HK-2 (cell line): ENCODE measurements around the gene LRRC10B.

ENCODE experiments used
- DNase-seq: peaks from one replicate; pipeline ENCODE4 v3.0.0-alpha.2; 2018; ENCODE audit not compliant: unreplicated experiment

Gene LRRC10B

DNA sequence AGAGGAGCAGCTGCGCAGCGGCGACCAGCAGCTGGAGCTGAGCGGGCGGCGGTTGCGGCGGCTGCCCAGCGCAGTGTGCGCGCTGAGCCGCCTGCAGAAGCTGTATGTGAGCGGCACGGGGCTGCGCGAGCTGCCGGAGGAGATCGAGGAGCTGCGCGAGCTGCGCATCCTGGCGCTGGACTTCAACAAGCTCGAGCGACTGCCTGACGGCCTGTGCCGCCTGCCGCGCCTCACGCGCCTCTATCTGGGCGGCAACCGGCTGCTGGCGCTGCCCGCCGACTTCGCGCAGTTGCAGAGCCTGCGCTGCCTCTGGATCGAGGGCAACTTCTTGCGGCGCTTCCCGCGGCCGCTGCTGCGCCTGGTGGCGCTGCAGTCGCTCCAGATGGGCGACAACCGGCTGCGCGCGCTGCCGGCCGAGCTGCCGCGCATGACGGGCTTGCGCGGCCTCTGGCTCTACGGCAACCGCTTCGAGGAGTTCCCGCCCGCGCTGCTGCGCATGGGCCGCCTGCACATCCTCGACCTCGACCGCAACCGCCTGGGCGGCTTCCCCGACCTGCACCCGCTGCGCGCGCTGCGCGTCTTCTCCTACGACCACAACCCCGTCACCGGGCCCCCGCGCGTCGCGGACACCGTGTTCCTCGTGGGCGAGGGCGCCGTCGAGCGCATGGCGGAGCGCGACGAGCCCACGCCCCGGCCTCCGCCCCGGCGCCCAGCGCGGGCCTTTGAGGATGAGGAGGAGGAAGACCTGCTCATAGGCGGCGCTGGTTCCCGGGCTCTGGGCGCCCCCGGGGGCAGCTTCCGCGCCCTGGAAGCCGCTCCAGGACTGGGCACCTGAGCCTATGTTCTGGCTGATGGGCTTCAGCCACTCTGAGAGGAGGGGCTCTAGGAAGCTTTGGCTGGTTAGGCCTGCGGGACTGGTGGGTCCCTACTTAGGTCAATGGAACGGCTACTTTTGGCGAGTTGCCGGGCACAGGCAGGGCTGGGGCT, 787 bp downstream of the LRRC10B start:
- DNase-seq = peak; percentile 62

DNA sequence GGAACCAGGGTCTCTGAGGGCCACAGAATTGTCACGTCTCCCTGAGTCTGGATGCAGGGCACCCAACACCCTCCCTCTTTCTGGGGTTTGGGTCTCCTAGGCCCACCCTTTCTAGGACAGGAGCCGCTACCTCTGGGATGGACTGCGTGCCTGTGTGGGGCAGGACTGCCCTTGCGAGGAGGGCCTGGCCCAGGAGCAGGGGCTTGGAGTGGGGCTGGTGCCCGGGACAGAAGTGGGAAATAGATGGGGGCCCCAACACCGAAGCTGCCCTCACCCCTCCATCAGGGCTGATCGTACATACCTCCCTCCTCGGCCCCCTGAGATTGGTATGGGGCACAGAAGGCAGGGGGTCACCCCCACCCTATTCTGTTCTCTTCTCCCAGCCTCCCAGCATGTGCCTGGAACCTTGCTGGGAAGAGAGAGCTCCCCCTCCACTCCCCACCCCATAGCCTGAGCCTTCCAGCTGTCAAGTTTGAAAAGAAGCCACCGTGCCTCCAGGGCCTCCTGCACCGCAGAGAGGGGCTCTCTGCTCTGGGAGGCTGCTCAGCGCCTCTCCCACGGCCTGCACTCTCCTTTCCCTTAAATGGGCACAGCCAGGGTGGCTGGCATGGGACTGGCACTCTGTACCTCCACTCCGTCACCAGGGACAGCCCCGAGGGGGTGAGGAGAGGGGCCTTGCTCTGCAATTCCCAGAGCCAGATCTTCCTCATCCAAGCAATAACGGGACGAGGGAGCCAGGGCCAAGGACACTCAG, 1.8 kb downstream of the LRRC10B start:
- no peak for DNase-seq

GRCh38 chr11:61510974-61511373, 2.4 kb downstream of the LRRC10B start:
- no peak for DNase-seq

GRCh38 chr11:61511383-61511782, 2.8 kb downstream of the LRRC10B start:
- no peak for DNase-seq

GRCh38 chr11:61512435-61512834, 3.9 kb downstream of the LRRC10B start:
- no peak for DNase-seq

DNA sequence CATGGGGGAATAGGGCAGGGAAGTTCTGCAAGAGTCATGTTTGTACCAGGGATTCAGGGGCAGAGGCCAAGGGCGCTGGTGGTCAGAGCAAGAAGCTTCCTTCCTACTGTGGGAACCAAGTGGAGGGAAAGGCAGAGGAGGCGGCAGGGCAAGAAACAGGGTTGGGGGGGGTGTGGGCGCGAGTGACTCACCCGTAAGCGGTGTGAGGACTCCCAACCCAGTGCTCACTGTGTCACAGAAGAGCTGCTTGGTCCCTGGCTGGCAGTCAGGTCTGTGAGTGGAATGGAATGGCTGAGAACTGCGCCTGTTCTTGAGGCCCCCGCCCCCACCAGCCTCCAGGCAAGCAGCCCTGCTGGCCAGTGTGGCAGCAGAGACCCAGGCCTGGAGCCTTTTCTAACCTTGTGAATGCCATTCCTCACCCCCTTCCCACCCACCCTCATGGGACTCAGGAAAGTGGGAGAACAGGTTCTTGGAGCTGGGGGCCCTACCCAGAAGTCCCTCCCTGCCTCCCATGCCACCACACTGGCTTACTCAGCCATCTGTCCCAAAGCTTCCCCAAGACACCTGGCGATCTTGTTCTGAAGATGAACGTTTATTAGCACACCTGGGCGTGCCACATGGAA, 4.7 kb downstream of the LRRC10B start:
- no peak for DNase-seq

GRCh38 chr11:61514050-61514917, 5.7 kb downstream of the LRRC10B start:
- DNase-seq = no peak

- no peak for DNase-seq
These were observed 7.1 kb downstream of the LRRC10B start for GRCh38 chr11:61515686-61516085.

GRCh38 chr11:61516191-61516590, 7.6 kb downstream of the LRRC10B start:
- DNase-seq = no peak

DNA sequence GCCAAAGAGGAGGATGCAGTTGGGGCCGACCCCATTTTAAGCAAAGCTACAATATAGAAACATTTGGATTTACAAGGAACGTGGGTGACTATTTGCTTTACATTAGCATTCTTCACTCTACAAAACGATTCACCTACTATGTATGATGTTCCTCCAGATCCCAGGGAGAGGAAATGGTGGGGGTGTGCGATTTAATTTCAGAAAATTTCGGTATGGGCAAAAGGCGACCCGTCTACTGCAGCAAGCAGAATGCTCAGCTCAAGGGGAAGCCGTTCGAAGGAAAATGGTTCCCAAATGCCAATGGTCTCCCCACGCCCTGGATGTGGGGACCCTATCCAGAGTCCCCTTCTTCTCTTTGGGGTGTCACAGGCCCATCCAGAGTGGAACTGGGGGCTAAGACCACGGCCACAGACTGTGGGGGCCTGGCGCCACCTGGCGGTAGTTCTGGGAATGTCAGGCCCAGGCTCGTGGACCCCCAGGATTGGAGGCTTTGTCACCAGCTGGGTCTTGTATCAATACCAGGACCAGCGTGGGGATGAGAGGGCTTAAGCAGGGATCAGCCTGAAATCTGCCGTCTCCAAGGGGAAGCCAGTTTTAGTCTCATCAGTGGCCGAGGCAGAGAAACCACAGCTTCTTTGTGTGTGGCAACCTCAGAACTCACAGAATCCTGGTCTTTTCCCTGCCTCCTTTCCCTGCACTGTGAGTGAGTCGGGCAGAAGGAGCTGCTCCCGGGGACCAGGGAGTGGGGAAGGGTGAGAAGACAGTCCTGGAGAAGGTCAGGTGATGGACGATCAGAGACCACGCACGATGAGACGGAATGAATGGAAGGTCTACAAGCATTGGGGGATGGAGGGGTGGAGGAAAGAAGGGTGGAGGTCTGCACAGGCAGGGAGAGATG, 8.4 kb downstream of the LRRC10B start:
- no peak for DNase-seq

DNA sequence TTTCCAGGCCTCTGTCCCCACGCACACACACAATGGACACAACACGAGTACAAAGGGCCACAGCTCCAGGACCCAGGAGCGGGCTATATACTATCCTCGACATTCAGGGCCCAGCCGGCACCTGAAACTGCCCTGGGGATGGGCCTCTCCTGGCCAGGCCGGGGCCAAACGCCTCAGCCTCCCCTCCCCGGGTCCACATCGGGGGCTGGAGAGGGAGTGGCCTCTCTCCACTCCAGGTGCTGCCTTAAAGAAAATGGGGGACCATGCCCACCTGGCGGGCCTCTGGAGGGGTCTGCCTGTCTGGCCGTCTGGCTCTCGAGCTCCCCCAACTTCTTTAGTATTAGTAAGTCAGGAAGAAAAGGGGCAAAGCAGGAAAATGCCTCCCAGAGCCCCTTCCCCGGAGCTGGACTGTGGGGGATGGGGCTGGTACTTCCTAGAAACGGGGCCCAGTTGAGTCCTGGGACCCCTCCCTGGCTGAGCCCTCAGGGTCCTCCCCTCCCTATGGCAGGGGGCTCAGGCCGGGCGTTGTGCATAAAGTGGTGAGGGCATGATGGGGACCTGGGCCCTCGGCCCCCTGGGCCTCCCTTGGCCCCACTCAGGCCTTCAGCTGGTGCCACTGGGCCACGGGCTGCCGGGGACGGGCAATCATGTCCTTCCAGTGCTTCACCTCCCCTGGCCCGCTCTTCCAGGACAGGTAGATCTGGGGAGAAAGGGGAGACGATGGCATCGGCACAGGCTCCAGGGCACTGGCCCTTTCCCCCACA, 9.7 kb downstream of the LRRC10B start:
- DNase-seq = no peak

DNA sequence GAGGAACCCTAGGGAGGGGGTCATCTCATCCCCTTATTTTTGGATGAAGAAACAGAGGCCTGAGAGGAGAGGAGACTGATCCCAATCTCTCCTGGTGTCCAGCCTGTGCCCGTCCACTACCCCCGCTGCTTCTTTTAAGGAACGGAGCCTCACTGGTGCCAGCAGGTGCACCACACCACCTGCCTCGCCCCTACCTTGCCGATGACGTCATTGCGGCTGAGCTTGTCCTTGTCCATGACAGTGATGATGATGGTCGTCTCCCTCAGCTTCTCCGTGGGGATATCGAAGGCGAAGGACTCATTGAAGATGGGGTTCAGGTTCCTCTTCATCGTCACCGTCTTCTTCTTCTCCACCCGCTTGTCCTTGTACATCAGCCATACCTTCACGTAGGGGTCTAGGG, 14.3 kb downstream of the LRRC10B start:
- no peak for DNase-seq

DNA sequence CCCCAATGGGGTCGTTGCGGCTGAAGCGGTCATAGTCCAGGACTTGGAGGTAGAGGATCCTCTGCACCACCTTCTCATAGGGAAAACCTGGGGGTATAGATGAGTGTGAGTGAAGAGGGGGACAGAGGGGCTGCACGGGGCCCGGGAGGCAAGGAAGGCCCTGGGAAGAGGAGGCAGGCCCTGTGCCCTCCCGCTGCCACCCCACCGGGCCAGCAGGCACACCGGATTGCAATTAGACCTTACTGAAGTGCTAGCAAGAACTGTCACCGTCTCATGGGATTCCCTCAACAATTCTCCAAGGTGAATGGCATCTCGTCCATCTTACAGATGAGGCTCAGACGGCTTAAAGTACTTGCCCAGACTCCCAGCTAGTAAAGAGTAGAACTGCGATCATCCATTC, 15.9 kb downstream of the LRRC10B start:
- no peak for DNase-seq

DNA sequence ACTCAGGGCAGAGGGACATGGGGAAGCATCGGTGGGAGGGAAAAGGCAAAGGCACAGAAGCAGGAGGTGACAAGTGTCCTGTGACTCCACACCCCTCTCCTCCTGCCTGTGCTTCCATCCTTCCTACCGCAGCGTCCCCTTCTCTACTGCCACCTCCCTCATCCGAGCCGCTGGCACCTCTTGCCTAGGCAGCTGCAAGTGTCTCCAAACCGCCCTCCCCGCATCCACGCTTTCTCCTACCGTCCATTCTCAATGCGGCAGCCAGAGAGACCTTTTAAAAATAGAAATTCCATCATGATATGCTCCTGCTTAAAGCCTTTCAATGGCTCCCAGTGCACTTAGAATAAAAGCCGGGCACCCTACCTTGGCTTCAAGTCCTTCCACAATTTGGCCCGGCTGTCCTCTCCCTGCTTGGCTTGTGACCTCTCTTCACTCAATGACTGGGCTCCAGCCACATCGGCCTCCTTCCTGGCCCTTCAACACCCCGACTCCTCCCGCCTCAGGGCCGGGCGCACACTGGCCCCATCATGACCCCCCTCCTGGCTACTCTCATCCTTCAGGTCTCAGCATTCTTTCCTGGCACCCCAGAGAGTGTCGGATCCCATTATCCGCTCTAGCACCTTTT, 16.5 kb downstream of the LRRC10B start:
- DNase-seq = no peak

DNA sequence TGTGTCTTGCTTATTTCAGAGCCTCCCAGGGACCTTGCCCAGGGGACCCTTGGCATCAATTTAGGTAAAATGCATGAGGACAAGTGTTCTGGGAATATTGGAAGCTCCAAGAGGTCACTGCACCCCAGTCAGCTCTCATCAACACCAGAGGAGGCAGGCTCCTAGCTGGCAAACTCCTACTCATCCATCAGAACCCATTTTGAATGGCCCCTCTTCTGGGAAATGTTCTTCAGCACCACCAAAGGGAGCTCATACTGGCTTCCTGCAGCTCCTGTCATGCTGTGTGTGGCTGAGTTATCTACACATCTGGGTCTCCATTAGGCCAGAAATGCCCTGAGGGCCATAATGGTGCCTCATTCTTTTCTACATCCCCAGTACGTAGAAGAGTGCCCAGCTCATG, 17.7 kb downstream of the LRRC10B start:
- no peak for DNase-seq

- DNase-seq = no peak
These were observed 18.6 kb downstream of the LRRC10B start for GRCh38 chr11:61526956-61527731.

DNA sequence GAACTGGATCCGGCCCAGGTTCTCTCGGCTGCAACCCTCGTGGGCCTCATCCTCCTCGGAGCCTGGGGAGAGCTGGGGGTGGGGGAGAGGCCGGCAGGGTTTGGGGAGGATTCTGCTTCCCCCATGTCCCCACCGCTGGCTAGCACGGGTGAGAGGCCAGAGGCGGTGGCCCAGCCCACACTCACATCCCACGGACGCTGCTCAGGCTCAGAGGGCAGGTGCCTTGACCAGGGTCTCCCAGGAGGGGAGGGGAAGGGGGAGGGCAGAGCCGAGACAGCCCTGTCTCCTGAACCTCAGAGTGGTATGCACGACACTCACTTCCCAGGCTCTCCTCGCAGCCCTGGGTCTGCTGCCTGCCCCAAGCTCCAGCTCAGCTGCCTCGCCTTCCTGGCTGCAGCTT, 19.6 kb downstream of the LRRC10B start:
- no peak for DNase-seq

GRCh38 chr11:61529537-61530225, 21.1 kb downstream of the LRRC10B start:
- DNase-seq = no peak
